COLO668 (cell line): ENCODE data around the gene UNCX.
"Not testable (repeated sequence)": the region's sequence is repeated elsewhere in the genome, so short reads cannot be mapped to it uniquely, and the experiment has no call there.

ENCODE experiments used
- DNase-seq: peaks from one replicate; lab custom pipeline; 2025; ENCODE audit not compliant: unreplicated experiment; lab: John Stamatoyannopoulos, UW

Gene UNCX

GRCh38 chr7:1232623-1233332 lies at the start of gene UNCX:
TSS of gene UNCX (plus strand) at chr7:1232872. CDS start at chr7:1233018, 146 bp downstream.
- DNase-seq, result no peak

GRCh38 chr7:1187127-1187526 lies 45.5 kb upstream of the UNCX start:
- DNase-seq, result no peak

- no peak for DNase-seq
Observed at GRCh38 chr7:1188720-1189294, 43.9 kb upstream of the UNCX start.

GRCh38 chr7:1189986-1190772 lies 42.5 kb upstream of the UNCX start:
- no peak for DNase-seq

DNA sequence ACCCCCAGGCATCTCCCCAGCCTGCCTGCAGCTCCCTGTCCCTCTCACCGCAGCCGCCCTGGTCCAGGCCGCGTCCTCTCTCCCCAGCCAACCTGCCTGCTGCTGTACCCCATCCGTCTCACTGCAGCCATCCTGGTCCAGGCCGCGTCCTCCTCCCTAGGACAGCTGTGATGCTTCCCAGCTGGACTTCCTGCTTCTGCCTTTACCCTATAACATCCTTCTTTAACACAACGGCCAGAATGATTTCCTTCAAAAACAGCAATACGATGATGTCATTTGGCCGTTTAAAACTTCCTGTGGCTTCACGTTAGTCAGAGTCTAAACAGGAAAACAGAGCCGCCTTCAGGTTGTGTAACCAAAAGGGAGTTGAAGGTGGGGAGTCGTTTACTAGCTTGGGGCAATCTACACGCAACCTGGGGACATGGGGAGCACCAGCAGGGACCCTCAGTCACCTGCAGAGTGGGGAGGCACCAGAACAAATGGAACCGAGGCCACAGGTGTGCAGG lies 40.4 kb upstream of the UNCX start:
- no peak for DNase-seq

DNA sequence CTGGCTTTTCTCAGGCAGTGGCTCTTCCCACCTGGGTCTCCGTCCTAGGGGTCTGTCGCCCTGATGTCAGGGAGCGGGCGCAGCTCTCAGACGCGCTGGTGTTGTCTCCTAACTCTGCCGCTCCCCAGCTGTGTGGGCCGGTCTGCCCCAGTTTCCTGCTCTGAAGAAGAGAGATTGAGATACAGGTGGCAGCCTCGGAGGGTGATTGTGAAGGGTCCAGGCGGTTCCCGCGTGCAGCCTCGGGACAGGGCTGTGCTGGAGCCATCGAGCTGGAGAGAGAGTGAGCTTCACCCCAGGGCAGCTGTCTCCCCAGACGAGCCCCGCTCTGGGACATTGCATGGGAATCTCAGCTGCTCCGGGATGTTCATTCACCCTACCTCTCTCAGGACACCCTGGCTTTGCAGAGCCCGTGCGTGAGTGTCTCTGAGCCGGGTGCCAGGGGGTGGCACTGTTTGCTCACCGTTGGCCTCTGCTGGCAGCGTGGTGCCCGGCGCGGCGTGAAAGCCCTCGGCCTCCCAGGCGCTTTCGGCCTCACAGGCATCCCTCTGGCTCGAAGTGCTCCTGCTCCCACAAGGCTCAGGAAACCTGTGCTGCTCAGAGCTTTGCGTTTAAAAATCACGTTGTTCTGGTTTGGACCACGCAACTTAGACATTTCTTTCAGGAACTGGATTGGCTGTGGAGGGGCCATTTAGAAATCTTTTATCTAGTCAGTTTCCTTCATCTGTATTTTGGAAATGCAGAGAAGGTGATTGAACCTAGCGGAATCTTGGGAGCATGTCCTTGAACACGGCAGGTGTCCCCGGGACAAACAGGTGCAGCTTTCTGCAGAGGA lies 38.9 kb upstream of the UNCX start:
- peak; percentile 77 for DNase-seq

GRCh38 chr7:1196441-1196840 lies 36.2 kb upstream of the UNCX start:
- DNase-seq, result not testable (repeated sequence)

GRCh38 chr7:1196950-1197349 lies 35.7 kb upstream of the UNCX start:
- DNase-seq, result no peak

GRCh38 chr7:1197997-1198625 lies 34.6 kb upstream of the UNCX start:
- no peak for DNase-seq

DNA sequence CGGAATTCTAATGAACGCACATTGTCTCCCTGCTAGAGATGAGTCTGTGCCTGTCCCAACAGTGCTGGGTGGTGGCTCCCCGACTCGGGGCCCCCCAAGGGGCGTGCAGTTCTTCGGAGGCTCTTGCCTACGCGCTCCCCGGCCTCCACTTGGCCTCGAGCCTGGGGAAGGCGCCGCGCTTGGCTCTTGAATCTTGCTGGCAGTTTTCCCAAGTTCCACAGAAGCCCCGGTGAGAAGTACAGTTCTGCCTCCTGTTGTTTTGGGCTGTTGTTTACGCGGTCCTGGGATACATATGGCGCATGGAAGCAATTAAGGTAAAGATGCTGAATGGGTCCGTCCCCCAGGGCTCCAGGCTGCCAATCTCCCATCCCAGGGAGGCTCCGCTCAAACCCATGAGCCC lies 32.6 kb upstream of the UNCX start:
- DNase-seq, result no peak

DNA sequence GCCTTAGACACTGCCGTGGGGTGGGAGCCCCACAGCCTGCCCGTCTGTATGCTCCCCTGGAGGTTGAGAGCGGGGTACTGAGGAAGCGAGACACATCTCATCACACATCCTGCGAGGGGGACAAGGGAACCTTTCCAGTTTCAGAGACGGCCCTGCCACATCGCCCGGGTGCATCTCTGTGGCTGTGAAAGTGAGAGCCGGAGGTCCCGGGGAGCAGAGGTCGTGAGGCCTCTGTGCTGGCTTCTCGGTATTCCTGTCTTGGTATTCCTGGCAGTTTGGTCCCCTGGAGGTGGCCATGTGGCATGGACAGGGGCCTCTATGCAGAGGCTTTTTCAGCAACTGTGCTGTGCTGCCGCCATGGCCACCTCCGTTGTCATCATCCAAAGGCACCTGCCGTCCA lies 30.8 kb upstream of the UNCX start:
- DNase-seq, result no peak

DNA sequence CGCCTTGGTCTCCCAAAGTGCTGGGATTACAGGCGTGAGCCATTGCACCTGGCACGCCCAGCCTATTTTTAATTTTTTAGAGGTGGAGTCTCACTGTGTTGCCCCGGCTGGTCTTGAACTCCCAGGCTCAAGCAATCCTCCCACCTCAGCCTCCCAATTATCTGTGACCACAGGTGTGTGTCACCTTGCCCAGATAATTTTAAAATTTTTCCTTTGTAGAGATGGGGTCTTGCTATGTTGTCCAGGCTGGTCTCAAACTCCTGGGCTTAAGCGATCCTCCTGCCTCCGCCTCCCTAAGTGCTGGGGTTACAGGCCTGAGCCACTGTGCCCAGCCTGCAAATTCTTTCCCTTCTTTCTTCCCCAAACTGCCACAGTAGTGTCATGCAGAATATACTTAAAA lies 29.8 kb upstream of the UNCX start:
- not testable (repeated sequence) for DNase-seq

- DNase-seq, result no peak
Observed at GRCh38 chr7:1204460-1205140, 28.1 kb upstream of the UNCX start.

DNA sequence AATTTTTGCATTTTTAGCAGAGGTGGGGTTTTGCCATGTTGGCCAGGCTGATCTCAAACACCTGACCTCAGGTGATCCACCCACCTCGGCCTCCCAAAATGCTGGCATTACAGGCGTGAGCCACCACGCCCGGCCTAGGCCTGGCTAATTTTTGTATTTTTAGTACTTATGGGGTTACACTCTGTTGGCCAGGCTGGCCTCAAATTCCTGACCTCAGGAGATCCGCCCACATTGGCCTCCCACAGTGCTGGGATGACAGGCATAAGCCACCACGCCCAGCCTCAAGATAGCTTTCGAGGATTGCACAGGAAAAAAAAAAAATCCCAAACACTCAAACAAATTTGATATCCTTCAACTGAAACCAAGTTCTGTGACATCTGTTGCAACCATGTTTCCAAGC lies 26.9 kb upstream of the UNCX start:
- not testable (repeated sequence) for DNase-seq

GRCh38 chr7:1209097-1209496 lies 23.6 kb upstream of the UNCX start:
- no peak for DNase-seq

GRCh38 chr7:1210321-1210978 lies 22.2 kb upstream of the UNCX start:
- DNase-seq, result peak; percentile 26

DNA sequence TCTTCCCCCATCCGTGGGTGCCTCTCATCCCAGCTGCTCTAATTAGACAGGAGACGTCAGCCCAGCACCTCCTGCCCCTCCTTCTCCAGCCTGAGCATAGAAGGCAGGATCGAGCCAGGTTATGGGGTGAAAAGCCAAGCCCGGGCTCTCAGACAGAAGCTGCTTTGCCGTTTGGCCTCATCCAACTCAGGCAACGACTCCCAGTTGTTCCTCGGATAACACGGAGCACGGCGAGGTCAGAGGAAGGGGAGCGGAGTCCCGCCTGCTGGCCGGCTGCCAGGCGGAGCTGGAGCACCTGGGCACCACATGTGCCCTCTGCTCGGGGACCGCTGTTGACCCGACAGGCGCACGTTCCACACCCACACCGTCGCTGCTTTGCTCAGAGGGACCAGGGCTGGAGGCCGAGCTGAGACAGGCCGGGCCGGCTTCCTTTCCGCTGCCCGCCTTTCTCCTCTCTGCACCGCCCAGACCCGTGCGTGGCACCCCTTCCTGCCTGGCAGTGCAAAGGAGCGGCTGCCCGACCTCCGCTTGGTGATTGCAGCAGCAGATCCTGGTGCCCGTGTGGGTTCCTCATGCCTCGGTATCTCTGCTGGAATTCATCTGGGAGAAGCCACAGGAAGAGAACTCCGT lies 21.6 kb upstream of the UNCX start:
- DNase-seq, result peak; percentile 63

DNA sequence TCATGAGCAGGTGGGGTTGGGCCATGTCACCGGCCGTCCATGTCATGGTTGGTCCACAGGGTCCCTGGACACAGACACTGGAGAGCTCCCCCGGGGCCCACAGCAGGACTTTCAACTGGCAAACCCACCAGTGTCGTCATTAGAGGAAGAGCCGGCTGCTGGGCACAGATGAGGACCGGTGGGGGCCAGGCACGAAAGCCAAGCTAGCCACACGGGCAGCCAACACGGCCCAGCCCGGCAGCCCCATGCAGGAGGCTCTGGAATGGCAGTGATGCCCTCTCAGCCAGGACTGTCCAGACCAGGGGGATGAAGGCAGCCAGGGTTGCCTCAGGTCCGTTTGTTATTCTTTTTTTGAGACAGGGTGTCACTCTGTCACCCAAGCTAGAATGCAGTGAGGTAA lies 21.1 kb upstream of the UNCX start:
- no peak for DNase-seq

DNA sequence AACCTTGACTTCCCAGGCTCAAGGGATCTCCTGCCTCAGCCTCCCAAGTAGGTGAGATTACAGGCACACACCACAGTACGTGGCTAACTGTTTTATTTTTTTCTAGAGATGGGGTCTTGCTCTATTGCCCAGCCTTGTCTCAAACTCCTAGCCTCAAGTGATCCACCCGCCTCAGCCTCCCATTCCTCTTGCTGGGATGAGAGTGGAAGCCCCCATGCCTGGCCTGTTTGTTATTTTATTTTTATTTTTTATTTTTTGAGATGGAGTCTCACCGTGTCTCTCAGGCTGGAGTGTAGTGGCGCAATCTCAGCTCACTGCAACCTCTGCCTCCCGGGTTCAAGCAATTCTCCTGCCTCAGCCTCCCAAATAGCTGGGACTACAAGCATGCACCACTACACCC lies 20.6 kb upstream of the UNCX start:
- DNase-seq, result not testable (repeated sequence)
